K562 (cell line): ENCODE measurements around the gene KRTAP1-1. TPM values are rescaled to one million over a fixed set of nuclear protein-coding genes. Genes with fewer than 3 reads are reported as not detected.

Experiments used
- ATAC-seq: fragments of 200-7000 bp; cut with Tn5 transposase; 3 replicates; pipeline ENCODE4 v1.9.1; 2020; ENCODE audit warnings: moderate library complexity
- BruUV-seq: library from RNA; stranded (reverse); fragments of 400-500 nt; replicated peaks from 2 replicates; lab custom pipeline; 2021; lab: Mats Ljungman, UMichigan
- CTCF ChIA-PET: fragments of 300-600 bp; formaldehyde crosslinking; extraction: SDS; loops from one replicate; lab custom pipeline; 2021; ENCODE audit warnings: low intra/inter-chr PET ratio; lab: Yijun Ruan, JAX
- POLR2A ChIA-PET: fragments of 300-600, 350-650 bp; sonication (Branson Sonifier 250); formaldehyde crosslinking; extraction: SDS; loops from one replicate; lab custom pipeline; 2021; ENCODE audit warnings: antibody characterized with exemption, inconsistent platforms; lab: Yijun Ruan, JAX
- DNase-seq, 4 experiments: peaks; one replicate each; pipeline versions ENCODE4 v3.0.0 to v3.0.0-alpha.2; 2011 to 2018; ENCODE audit warnings: low spot score in 3 of 4, mixed read lengths in 3 of 4; ENCODE audit errors: extremely low read depth in 1 of 4
- FAIRE-seq: peaks from 2 replicates; lab custom pipeline; 2011; peaks lifted over from hg19 to GRCh38; lab: Jason Lieb, UNC
- H2AFZ ChIP-seq: 2 replicates; pipeline ENCODE4 v1.6.0; 2011; ENCODE audit warnings: low read depth, low read length, control low read depth, inconsistent platforms
- H3K27ac ChIP-seq: fragments of 200-600 bp; 3 replicates; pipeline ENCODE4 v1.8.0; 2011; ENCODE audit warnings: low read depth, mild to moderate bottlenecking, control low read depth, inconsistent platforms, low read length, moderate library complexity, mixed read lengths; ENCODE audit errors: extremely low read depth
- H3K27me3 ChIP-seq, 2 experiments: fragments of 300-600 bp in 1 of 2; 2 replicates in 1 of 2; 3 replicates in 1 of 2; pipeline versions ENCODE4 v1.6.0 to v1.8.0; 2011; ENCODE audit warnings: inconsistent platforms in 2 of 2, low read length in 2 of 2, mild to moderate bottlenecking in 1 of 2, mixed read lengths in 1 of 2, moderate library complexity in 1 of 2; ENCODE audit not compliant: control insufficient read depth in 2 of 2, insufficient read depth in 2 of 2
- H3K36me3 ChIP-seq: fragments of 300-600 bp; 3 replicates; pipeline ENCODE4 v1.8.0; 2011; ENCODE audit warnings: mild to moderate bottlenecking, low read length, inconsistent platforms; ENCODE audit not compliant: control insufficient read depth, insufficient read depth
- H3K4me1 ChIP-seq, 2 experiments: fragments of 200-600 bp in 1 of 2; replicated peaks in 1 of 2; 2 replicates in 1 of 2; 3 replicates in 1 of 2; pipeline versions ENCODE4 v1.5.1 to v1.8.0; 2011; ENCODE audit warnings: inconsistent platforms in 2 of 2, low read length in 2 of 2, mild to moderate bottlenecking in 1 of 2, mixed read lengths in 1 of 2, moderate library complexity in 1 of 2; ENCODE audit not compliant: control insufficient read depth in 2 of 2, insufficient read depth in 2 of 2
- H3K4me2 ChIP-seq: 2 replicates; pipeline ENCODE4 v1.6.1; 2011; ENCODE audit warnings: low read length, control low read depth, inconsistent platforms, mixed read lengths; ENCODE audit not compliant: insufficient read depth
- H3K4me3 ChIP-seq: fragments of 200-600 bp; sonication (generic), shearing (Covaris generic); 2 replicates; pipeline ENCODE4 v1.5.1; 2016; ENCODE audit warnings: control low read depth, inconsistent platforms
- H3K79me2 ChIP-seq: fragments of 200-600 bp; 3 replicates; pipeline ENCODE4 v1.8.0; 2011; ENCODE audit warnings: low read length, inconsistent platforms; ENCODE audit not compliant: control insufficient read depth, insufficient read depth
- H3K9ac ChIP-seq, 2 experiments: 2 replicates each; pipeline versions ENCODE4 v1.6.0 to v1.6.1; 2011; ENCODE audit warnings: low read depth in 2 of 2, low read length in 2 of 2, control low read depth in 1 of 2, inconsistent platforms in 1 of 2, mild to moderate bottlenecking in 1 of 2, mixed read lengths in 1 of 2; ENCODE audit not compliant: insufficient read depth in 1 of 2
- H3K9me1 ChIP-seq: one replicate; pipeline ENCODE4 v1.6.0; 2011; ENCODE audit warnings: inconsistent platforms, mild to moderate bottlenecking, low read length, moderate library complexity; ENCODE audit not compliant: control insufficient read depth, insufficient read depth
- H3K9me3 ChIP-seq: replicated peaks from 2 replicates; pipeline ENCODE4 v1.5.1; 2011; ENCODE audit warnings: low read depth, low read length, inconsistent platforms; ENCODE audit not compliant: control insufficient read depth, insufficient read depth
- H4K20me1 ChIP-seq: replicated peaks from 2 replicates; pipeline ENCODE4 v1.6.1; 2011; ENCODE audit warnings: low read length, inconsistent platforms, mixed read lengths; ENCODE audit not compliant: control insufficient read depth, insufficient read depth
- ESRRA ChIP-seq: fragments of 450-650 bp; IDR thresholded peaks from 2 replicates; pipeline ENCODE4 v1.6.1; 2014; ENCODE audit warnings: low read depth, mild to moderate bottlenecking, moderate library complexity, borderline replicate concordance
- FOXP4 ChIP-seq: sonication (generic); formaldehyde crosslinking; IDR thresholded peaks from 2 replicates; pipeline ENCODE4 v1.8.0; 2022; ENCODE audit warnings: mild to moderate bottlenecking, missing genetic modification reagents, borderline replicate concordance
- PRDM10 ChIP-seq: fragments of 450-650 bp; IDR thresholded peaks from 2 replicates; pipeline ENCODE4 v1.6.1; 2018; ENCODE audit not compliant: partially characterized antibody
- ZBTB40 ChIP-seq, 2 experiments: fragments of 450-650 bp in 1 of 2; sonication (generic) in 1 of 2; formaldehyde crosslinking in 1 of 2; IDR thresholded peaks; 2 replicates each; pipeline versions ENCODE4 v1.7.1 to v1.9.0; 2016 to 2022; ENCODE audit warnings: inconsistent platforms in 1 of 2, mild to moderate bottlenecking in 1 of 2, missing genetic modification reagents in 1 of 2
- WGBS: fragments of 100-300 bp; shearing (Covaris generic); methylation state at CpG from one replicate; pipeline ENCODE4 v1.1.6; 2016; ENCODE audit warnings: low coverage, mixed read lengths; ENCODE audit not compliant: insufficient coverage; ENCODE audit errors: missing lambda C conversion rate; 5-methylcytosine and 5-hydroxymethylcytosine counted together
- in situ Hi-C: fragments of 300-500 bp; cut with MboI; formaldehyde crosslinking; loops from 4 replicates; pipeline ENCODE4 v1.15.0; 2018; ENCODE audit warnings: inconsistent platforms, mixed read lengths
- intact Hi-C: fragments of 100-400 bp; cut with micrococcal nuclease; formaldehyde crosslinking; loops from 2 replicates; pipeline ENCODE4 v1.14.2; 2022
- polyA plus RNA-seq, 8 experiments: library from polyadenylated mRNA; depleted of rRNA in 4 of 8; stranded (reverse) in 5 of 8; unstranded in 3 of 8; fragments of >200 nt; fragmentation: Nextera tagmentation in 2 of 8; fragmentation: Illumina TruSeq in 1 of 8; extraction: Ambion mirVana in 2 of 8; extraction: Trizol in 1 of 8; gene quantifications; 2 replicates each; pipeline versions ENCODE4 v1.2.1 to v1.2.3, GENCODE V29; 2011 to 2014; ENCODE audit warnings: inconsistent platforms in 1 of 8, missing spikeins in 1 of 8
- total RNA-seq, 7 experiments: library from RNA; depleted of rRNA in 6 of 7; stranded (reverse); fragments of >200 nt in 6 of 7; fragmentation: Illumina TruSeq in 2 of 7; extraction: Trizol in 2 of 7; gene quantifications; 2 replicates each; pipeline versions ENCODE4 v1.2.1 to v1.2.3, GENCODE V29; 2011 to 2021; ENCODE audit warnings: low replicate concordance in 1 of 7

The KRTAP1-1 gene
- total and polyA plus RNA-seq, 9 of the 15 experiments (the other 6 are each of a cell fraction or from before 2014, with no cell fraction given): not detected

- no peak for TF ChIP-seq PRDM10
- no peak for TF ChIP-seq FOXP4
These were observed 30.8 kb downstream of the KRTAP1-1 start (continued) for GRCh38 chr17:41010441-41010840.

- ChIA-PET CTCF (no interaction called here), POLR2A (no interaction called here)
- TF ChIP-seq ESRRA (no peak), ZBTB40 (IDR thresholded peaks at IDR 0.05) (no peak), ZBTB40 (CRISPR knock-in tag; IDR thresholded peaks at IDR 0.05) (no peak)
- Histone ChIP-seq H3K9me1 (no peaks in the 10 kb centered on the region), H3K27ac (no peak overlapping the region), H3K4me3 (no peak overlapping the region), H2AFZ (no peak overlapping the region), H3K4me1 (no peaks in the 10 kb centered on the region), H3K4me2 (no peak overlapping the region), H3K79me2 (no peaks in the 10 kb centered on the region), H4K20me1 (no peaks in the 10 kb centered on the region), H3K9ac (no peak overlapping the region), H3K27me3 (peaks cover 0 to 6% of the 10 kb centered on the region in 2 experiments; a peak in 3 of 5 replicates), H3K9me3 (no peaks in the 10 kb centered on the region), H3K36me3 (no peaks in the 10 kb centered on the region)
- in situ Hi-C loops: no loop called here
- ATAC-seq (no peak), FAIRE-seq (no peak), DNase-seq (no peak)
- WGBS: 0% methylated on average over 1 of the region's 1 CpG
- intact Hi-C loops: no loop called here
- BruUV-seq: no TSS peak
These were observed 31.3 kb downstream of the KRTAP1-1 start for GRCh38 chr17:41009936-41010335.
